ENCODE data around the gene SLC26A2.

SLC26A2 gene

DNA sequence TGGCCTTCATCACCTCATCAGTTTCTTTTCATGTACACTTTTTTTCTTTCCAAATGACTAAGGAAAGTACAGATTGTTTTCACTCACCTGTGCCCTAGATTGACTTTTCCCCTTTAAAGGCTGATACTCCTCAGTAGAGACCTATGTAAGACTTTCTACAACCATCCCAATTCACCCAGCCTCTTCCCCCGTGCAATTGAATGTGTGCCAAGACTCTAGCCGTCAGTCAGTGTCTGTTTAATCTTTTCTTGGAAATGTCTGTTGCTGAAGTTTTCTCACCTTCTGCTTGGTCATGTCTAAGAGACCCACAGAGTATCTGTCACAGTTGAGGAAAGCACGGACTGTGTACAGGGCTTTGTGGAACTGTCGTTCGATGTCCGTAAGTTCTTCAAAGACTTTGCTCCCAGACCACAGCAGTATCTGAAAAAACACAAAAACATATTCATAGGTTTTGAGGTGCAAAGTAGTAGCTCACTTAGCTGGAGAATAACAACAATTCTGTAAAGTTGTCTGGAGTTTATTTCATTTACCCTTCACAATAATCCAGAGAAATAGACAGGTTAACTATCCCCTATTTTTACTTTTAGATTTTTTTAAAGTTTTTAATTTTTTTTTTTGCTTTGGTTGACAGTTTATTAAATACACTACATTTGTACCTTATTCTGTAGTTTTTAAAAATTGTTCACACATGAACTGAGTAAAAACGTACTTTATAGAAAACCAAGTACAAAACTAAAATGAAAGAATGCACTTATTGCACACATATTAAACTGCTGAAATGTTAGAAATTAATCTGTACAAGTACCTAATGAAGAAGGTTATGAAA lies 29.6 kb upstream of the SLC26A2 start:
- Mint-ChIP-seq H3K4me1 (ENCODE audit: low read depth) (peaks cover 9% of the 10 kb centered on the region), H3K9me3 (no peaks in the 10 kb centered on the region), H3K4me3 (no peak overlapping the region), H3K36me3 (ENCODE audit: low read depth) (no peaks in the 10 kb centered on the region), H3K27me3 (peaks cover 6% of the 10 kb centered on the region), H3K27ac (no peak overlapping the region)
- intact Hi-C loops (cut with micrococcal nuclease) = no loop called here

DNA sequence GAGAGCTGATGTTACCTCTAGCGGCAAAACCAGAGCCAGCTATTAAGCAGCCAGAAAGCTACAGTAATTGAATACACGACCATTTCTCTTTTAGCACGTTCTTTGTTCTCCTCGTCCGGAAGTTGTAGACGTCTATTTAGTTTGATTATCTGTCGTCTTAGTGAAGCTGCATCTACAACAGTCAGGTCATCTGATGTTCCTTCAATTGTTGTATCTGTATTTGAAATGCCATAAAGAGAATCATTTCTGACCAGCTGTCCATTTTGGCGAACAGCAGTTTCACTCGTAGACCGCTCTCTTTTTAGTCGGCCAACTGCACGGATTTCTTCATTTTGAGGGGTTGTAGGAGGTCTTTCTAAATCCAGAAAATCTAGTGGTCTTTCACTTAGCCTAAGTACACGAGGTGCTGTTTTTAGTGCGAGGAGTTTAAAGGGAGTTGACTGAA lies 28.5 kb upstream of the SLC26A2 start:
- Mint-ChIP-seq H3K36me3 (ENCODE audit: low read depth) (no peaks in the 10 kb centered on the region), H3K4me1 (ENCODE audit: low read depth) (peaks cover 15% of the 10 kb centered on the region), H3K9me3 (no peaks in the 10 kb centered on the region), H3K27me3 (peaks cover 6% of the 10 kb centered on the region), H3K4me3 (no peak overlapping the region), H3K27ac (no peak overlapping the region)
- intact Hi-C loops (cut with micrococcal nuclease) = no loop called here

DNA sequence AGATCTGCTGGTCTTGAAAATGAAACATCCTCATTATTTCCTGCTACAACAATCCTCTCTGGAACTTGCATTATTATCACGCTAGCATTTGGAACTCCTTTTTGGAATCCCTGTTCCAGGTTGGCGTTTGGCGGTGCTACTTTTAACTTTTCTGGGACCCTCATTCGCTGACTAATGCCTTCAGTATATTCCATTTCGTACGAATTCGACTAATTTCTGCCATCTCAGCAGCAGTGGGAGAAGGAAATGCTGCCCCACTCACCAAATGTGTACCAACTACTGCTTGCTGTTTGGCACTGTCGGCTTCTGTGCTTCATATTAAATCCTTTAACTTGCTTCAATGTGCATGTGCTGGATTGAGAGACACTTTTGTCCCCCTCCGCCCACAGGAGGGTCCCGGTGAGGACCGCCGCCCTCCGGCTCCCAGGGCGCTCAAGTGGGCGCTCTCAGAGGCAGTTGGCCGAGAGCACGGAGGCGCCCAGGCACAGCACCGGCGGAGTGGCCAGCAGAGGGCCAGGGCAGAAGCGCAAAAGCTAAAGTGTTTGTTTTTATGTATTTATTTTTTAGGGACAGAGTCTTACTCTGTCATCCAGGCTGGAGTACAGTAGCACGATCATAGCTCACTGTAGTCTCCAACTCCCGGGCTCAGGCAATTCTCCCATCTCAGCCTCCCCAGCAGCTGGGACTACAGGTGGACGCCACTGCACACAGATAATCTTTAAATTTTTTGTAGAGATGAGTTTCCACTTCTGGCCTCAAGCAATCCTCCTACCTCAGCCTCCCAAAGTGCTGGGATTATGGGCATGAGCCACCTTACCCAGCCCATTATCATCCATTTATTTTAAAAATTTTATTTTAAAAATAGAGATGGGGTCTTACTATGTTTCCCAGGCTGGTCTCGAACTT lies 27.9 kb upstream of the SLC26A2 start:
- H3K27ac Mint-ChIP-seq = no peak overlapping the region
- peaks cover 22% of the 10 kb centered on the region for H3K4me1 Mint-ChIP-seq (ENCODE audit: low read depth)
- intact Hi-C loops (cut with micrococcal nuclease) = no loop called here
- H3K4me3 Mint-ChIP-seq = peak overlapping the region; percentile 54
- H3K9me3 Mint-ChIP-seq = no peaks in the 10 kb centered on the region
- no peaks in the 10 kb centered on the region for H3K36me3 Mint-ChIP-seq (ENCODE audit: low read depth)
- peaks cover 6% of the 10 kb centered on the region for H3K27me3 Mint-ChIP-seq

DNA sequence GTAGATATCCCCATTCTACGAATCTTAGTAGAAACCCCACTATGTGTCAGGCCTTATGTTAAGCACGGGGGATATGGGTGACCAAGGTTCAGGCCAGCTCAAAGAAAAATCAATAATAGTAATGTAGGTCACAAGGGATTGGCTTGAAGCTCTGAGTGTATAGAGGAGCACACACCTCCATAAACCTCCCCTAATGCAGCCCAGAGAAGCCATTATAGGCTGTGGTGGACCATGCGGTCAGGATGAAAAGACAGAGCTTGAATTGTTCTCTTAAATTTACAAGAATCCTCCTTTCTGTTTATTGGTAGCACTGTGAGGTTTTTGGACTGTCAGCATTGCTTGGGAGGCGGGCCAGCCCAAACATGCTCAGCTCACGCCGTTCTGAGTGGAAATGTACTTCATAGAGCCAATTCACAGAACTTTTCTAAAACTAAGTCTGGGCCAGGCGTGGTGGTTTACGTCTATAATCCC lies 25.1 kb upstream of the SLC26A2 start:
- H3K27ac Mint-ChIP-seq = no peak overlapping the region
- peaks cover 6% of the 10 kb centered on the region for H3K27me3 Mint-ChIP-seq
- H3K4me1 Mint-ChIP-seq (ENCODE audit: low read depth) = peaks cover 48% of the 10 kb centered on the region
- no peaks in the 10 kb centered on the region for H3K36me3 Mint-ChIP-seq (ENCODE audit: low read depth)
- H3K9me3 Mint-ChIP-seq = no peaks in the 10 kb centered on the region
- intact Hi-C loops (cut with micrococcal nuclease) = no loop called here
- H3K4me3 Mint-ChIP-seq = no peak overlapping the region

DNA sequence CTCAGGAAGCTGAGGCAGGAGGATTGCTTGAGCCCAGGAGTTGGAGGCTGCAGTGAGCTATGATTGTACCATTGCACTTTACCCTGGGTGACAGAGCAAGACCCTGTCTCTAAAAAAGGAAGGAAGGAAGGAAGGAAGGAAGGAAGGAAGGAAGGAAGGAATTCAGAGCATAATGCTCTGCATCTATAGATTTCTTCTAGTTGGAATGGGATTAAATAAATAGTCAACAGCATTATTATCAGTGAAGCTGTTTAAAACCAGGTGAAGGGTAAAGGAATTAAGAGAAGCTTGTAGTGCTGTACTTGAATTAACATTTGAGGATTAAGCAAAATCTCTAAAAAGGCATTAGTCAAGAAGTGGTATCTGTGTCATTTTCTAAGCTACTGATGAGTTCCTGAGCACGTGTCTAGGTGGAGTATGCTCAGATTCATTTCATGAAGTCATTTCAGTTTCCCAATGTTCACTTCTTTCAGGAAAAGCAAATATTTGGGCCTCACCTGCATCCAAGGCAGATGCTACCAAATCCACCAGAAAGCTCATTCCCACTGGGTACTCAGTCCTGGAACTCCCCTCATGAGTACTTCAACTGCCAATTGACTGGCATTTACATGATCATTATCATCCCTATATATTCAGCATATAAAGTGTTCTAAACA lies 24.4 kb upstream of the SLC26A2 start:
- H3K27me3 Mint-ChIP-seq = peaks cover 4% of the 10 kb centered on the region
- H3K27ac Mint-ChIP-seq = no peak overlapping the region
- H3K4me1 Mint-ChIP-seq (ENCODE audit: low read depth) = peaks cover 54% of the 10 kb centered on the region
- no peak overlapping the region for H3K4me3 Mint-ChIP-seq
- intact Hi-C loops (cut with micrococcal nuclease) = no loop called here
- no peaks in the 10 kb centered on the region for H3K9me3 Mint-ChIP-seq
- no peaks in the 10 kb centered on the region for H3K36me3 Mint-ChIP-seq (ENCODE audit: low read depth)

DNA sequence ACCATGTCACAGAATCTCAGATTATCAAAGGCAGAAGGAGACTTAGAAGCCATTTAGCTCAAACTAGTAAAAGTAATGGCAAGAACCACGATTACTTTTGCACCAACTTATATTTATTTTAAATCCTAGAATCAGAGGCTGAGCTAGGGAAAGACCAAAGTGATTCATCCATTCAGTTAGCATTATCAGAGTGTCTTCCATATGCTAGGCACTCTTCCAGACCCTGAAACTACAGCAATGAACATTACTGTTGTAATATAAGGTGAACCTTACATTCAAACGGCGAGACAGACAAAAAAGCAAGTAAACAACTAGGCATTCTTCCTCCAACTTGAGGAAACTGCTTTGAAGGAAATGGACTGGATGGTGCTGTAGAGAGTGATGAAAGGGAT lies 23.9 kb upstream of the SLC26A2 start:
- H3K4me1 Mint-ChIP-seq (ENCODE audit: low read depth) = peaks cover 57% of the 10 kb centered on the region
- H3K27ac Mint-ChIP-seq = no peak overlapping the region
- peaks cover 4% of the 10 kb centered on the region for H3K27me3 Mint-ChIP-seq
- H3K4me3 Mint-ChIP-seq = no peak overlapping the region
- H3K36me3 Mint-ChIP-seq (ENCODE audit: low read depth) = no peaks in the 10 kb centered on the region
- intact Hi-C loops (cut with micrococcal nuclease) = no loop called here
- no peaks in the 10 kb centered on the region for H3K9me3 Mint-ChIP-seq

DNA sequence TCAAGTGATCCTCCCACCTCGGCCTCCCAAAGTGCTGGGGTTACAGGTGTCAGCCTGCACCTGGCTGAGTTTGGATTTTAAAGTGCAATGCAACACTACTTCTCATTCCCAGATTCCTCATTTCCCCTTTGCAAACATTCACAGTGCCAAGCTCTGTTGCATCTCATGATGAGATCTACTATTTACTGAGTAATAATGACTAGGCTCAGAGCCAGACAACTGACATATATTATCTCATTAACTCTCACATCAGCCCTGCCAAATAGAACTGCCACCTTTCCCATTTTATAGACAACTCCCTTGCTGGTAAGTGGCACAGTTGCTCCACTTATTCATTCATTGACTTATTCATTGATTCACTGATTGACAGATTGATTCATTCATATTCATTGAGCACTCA lies 22.9 kb upstream of the SLC26A2 start:
- intact Hi-C loops (cut with micrococcal nuclease) = no loop called here
- no peaks in the 10 kb centered on the region for H3K27me3 Mint-ChIP-seq

DNA sequence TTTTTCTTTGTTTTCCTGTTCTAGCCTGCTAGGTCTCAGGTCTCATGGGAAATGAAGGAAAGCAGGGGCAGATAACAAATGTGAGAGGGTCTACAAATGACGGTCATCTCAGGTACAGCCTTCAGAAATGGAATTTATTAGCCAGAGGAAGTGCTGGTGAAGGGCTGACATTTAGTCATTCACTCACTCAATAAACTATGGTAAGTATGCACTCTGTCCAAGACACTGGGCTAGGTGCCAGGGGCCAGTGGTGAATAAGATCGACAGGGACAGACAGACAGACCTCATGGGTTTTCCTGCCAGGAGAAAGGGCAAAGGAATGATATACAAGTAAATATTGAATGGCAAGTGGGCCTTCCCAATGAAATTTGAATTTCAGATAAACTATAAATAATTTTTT lies 22.3 kb upstream of the SLC26A2 start:
- intact Hi-C loops (cut with micrococcal nuclease) = no loop called here
- no peak overlapping the region for H3K27ac Mint-ChIP-seq
- no peaks in the 10 kb centered on the region for H3K9me3 Mint-ChIP-seq
- H3K36me3 Mint-ChIP-seq (ENCODE audit: low read depth) = no peaks in the 10 kb centered on the region
- H3K4me1 Mint-ChIP-seq (ENCODE audit: low read depth) = peaks cover 71% of the 10 kb centered on the region
- no peaks in the 10 kb centered on the region for H3K27me3 Mint-ChIP-seq
- H3K4me3 Mint-ChIP-seq = no peak overlapping the region

More for the DNA sequence above, 22.9 kb upstream of the SLC26A2 start:
- no peaks in the 10 kb centered on the region for H3K9me3 Mint-ChIP-seq
- no peak overlapping the region for H3K4me3 Mint-ChIP-seq
- H3K27ac Mint-ChIP-seq = no peak overlapping the region
- H3K36me3 Mint-ChIP-seq (ENCODE audit: low read depth) = no peaks in the 10 kb centered on the region
- H3K4me1 Mint-ChIP-seq (ENCODE audit: low read depth) = peaks cover 66% of the 10 kb centered on the region

DNA sequence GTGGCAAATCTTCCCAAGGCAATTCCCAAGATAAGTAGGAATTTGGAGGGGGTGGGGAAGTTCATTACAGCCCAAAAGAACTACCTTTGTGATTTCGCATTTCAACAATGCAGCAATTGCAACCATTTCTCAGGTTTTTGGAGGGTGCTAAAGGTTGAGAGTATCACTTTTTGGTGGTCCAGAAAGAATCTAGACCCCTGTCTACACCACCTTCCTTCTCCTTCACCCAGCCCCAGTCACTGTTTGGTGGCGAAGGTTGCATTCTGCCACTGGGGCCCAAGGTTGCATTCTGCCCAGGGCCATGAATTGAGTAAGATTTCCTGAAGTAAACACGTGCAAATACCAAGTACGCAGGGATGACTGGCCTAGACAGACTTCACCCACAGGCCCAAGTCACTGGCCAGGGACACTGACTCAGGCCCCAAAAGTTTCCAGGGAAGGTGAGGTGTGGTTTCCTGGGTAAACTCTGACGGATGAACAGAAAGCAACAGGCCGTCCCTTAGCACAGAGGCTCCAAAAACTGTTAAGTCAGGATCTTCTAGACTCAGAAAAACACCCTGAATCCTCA lies 21.7 kb upstream of the SLC26A2 start:
- Mint-ChIP-seq H3K4me1 (ENCODE audit: low read depth) (peaks cover 71% of the 10 kb centered on the region), H3K36me3 (ENCODE audit: low read depth) (no peaks in the 10 kb centered on the region), H3K4me3 (no peak overlapping the region), H3K27ac (no peak overlapping the region), H3K9me3 (no peaks in the 10 kb centered on the region), H3K27me3 (no peaks in the 10 kb centered on the region)
- intact Hi-C loops (cut with micrococcal nuclease) = no loop called here

DNA sequence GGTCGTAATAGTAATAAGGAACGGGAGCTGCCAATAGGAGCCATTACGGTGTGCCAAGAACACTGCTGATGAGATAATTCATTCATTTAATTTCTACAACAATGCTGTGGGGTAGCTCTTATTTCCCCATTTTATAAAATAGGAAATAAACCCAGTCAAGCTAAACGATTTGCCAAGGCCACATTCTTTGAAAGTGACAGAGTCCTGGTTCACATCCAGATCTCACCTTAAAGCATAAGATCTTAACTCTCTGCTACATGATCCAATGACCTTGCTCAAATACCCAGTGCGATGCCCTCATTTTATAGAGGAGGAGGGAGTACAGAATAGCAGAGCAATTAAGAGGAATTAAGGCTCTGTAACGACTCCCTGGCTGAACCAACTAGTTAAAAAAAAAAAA lies 21.0 kb upstream of the SLC26A2 start:
- no peaks in the 10 kb centered on the region for H3K27me3 Mint-ChIP-seq
- intact Hi-C loops (cut with micrococcal nuclease) = no loop called here
- peaks cover 70% of the 10 kb centered on the region for H3K4me1 Mint-ChIP-seq (ENCODE audit: low read depth)
- H3K4me3 Mint-ChIP-seq = no peak overlapping the region
- no peaks in the 10 kb centered on the region for H3K9me3 Mint-ChIP-seq
- no peaks in the 10 kb centered on the region for H3K36me3 Mint-ChIP-seq (ENCODE audit: low read depth)
- H3K27ac Mint-ChIP-seq = no peak overlapping the region

DNA sequence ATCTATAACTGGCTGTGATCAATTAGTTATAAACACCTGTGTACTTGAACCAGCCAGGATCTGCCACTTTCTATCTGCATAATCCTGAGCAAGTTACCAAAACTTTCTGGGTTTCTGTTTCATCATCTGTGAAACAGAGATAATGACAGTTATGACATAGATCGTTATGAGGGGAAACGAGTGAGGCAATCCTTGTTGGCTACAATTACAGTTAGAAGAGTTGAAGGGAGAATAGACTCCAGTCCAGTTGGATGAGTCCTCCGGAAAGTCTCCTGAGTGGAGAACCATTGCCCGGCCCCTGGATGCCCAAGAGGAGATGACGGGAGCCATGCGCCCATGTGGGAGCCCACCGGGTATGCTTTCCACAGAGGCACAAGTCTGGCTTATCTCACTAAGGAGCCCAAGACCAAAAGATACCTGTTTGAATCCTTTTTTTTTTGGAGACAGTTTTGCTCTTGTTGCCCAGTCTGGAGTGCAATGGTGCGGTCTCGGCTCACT lies 20.4 kb upstream of the SLC26A2 start:
- Mint-ChIP-seq H3K36me3 (ENCODE audit: low read depth) (no peaks in the 10 kb centered on the region), H3K27me3 (no peaks in the 10 kb centered on the region), H3K4me3 (no peak overlapping the region), H3K9me3 (no peaks in the 10 kb centered on the region), H3K4me1 (ENCODE audit: low read depth) (peaks cover 65% of the 10 kb centered on the region), H3K27ac (no peak overlapping the region)
- intact Hi-C loops (cut with micrococcal nuclease) = no loop called here

DNA sequence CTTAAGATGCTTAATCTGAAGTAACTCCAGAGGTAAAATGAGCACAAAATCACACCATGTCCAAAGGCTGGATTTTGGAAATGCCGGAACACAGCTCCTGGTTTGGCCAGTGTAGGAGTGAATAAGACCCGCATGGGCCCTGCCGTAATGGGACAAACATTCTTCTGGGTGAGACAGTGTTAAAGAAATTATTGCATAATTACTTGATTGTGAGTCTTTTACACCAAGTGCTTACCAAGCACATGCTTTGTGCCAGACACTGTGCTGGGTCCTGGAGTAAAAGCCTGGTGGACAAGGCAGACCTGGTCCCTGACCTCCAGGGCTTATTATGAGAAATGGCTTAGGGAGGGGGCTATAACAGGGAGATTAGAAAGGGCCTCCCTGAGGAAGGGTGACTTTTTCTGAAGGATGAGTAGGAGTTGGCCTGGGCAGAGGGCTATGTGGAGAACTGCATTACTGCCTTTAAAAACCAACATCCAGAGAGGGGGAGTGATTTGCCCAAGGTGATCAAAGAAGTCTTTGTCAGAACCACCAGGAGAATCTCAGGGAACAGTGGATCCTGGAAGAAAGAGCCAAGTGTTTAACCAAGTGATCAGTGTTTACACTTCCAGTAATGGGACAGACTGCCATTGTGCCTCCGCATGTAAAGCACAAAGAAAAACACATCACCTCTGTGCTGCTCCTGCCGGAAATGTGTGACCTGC lies 19.5 kb upstream of the SLC26A2 start:
- no peak overlapping the region for H3K27ac Mint-ChIP-seq
- H3K36me3 Mint-ChIP-seq (ENCODE audit: low read depth) = no peaks in the 10 kb centered on the region
- intact Hi-C loops (cut with micrococcal nuclease) = no loop called here
- peaks cover 61% of the 10 kb centered on the region for H3K4me1 Mint-ChIP-seq (ENCODE audit: low read depth)
- H3K27me3 Mint-ChIP-seq = no peaks in the 10 kb centered on the region
- no peak overlapping the region for H3K4me3 Mint-ChIP-seq
- H3K9me3 Mint-ChIP-seq = no peaks in the 10 kb centered on the region

DNA sequence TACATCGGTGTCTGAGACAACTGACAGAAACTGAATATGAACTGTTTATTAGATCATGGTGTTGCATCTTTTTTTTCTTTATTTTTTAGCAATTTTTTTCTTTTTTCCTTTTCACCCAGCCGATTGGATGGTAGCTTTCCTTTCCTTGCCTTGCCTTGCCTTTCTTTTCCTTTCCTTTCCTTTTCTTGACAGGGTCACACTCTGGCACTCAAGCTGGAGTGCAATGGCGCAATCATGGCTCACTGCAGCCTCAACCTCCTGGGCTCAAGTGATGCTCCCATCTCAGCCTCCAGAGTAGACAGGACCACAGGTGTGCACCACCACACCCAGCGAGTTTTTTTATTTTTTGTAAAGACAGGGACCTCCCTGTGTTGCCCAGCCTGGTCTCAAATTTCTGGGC lies 18.8 kb upstream of the SLC26A2 start:
- H3K9me3 Mint-ChIP-seq = no peaks in the 10 kb centered on the region
- no peaks in the 10 kb centered on the region for H3K27me3 Mint-ChIP-seq
- no peak overlapping the region for H3K27ac Mint-ChIP-seq
- no peak overlapping the region for H3K4me3 Mint-ChIP-seq
- intact Hi-C loops (cut with micrococcal nuclease) = no loop called here
- H3K36me3 Mint-ChIP-seq (ENCODE audit: low read depth) = no peaks in the 10 kb centered on the region
- H3K4me1 Mint-ChIP-seq (ENCODE audit: low read depth) = peaks cover 59% of the 10 kb centered on the region

Measured in dendritic cell treated with granulocyte-macrophage colony-stimulating factor and Interleukin-4, amounts not matched to agents 40 ng/mL and 50 ng/mL, for 4 days (primary cell).